ENCODE data around the gene CADM2.

Gene CADM2

DNA sequence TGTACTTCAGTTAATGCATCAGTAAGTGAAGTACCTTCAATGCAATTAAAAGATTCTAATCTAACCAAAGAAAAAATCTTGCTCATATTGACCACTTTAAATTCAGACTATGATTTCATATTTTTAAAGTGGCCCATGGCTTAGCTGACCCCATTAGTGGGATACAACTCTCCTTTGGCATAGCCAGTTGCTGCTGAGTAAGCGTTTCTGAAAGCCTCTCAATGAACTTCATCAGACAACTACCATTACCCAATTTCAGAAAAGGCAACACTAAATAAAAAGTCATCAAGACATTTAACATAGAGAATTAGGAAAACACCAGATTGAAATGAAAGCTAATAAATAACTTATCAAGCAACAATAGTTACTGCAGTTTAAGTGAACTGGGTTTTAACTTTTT lies 27.0 kb downstream of the CADM2 start:
- DNase-seq: no peak

DNA sequence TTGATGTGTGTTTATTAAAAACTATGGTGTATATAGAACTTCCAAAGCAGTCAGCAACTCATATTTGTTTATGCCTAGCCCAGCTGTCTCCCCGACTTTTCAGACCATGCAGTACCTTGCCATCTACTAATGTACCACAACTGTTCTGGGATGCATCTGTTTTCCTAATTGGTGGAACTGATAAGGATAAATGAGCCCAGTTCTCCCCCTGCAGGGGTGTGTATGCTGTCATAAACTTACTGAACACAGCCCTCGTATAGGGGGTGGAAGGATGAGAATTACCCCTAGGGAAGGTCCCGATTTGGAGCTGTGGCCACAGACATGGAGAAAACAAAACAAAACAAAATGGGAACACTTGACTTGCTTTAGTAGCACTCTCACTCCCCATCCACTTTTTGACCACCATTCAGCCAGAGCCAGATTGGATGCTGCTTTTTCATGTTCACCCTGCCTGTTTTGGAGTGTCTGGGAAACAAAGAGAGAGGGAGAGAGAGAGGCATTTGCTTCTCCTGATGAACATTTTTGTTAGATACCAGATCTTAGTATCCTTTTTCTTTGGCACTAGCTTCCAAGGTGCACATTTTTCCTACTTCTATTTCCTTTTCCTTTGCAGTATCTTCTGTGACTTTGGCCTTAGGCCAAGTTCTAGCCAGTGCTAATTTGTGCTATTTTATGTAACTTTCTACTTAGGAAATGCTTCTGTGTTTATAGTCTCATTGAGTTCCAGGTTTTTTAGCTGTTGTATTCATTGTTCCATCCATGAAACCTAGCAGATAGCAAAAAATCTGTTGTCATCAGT lies 29.1 kb downstream of the CADM2 start:
- no peak for DNase-seq

DNA sequence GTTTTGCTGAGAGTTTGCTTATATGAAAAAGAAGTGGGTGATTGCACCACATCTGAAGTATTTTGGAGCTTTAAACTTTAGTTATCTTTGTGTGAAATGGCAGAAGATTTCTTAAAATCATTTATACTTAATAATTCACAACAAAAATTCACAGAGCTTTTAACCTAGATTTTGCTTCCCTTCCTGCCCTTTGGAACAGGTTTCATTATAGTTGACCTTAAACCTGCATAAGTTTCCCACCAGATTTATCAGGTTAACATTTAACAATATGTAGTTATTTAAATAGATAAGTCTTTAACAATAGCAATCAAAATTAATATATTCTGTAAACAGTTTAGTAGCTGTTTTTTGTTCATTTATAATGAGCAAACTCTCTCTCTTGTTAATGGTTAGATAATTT lies 30.3 kb downstream of the CADM2 start:
- DNase-seq: no peak

DNA sequence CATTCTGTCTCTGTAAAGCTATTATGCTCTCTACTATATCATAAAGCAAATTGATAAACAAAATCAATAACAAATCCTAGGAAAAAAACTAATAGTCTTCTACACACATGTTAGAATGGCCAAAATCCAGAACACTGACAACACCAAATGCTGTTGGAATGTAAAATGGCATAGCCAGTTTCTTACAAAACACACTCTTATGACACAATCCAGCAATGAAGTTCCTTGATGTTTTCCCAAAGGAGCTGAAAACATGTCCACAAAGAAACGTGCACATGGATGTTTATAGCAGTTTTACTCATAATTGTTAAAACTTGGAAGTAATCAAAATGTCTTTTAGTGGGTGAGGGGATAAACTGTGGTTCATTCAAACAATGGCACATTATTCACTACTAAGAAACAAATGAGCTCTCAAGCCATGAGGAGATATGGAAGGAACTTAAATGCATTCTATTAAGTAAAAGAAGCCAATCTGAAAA lies 32.7 kb downstream of the CADM2 start:
- DNase-seq: no peak

DNA sequence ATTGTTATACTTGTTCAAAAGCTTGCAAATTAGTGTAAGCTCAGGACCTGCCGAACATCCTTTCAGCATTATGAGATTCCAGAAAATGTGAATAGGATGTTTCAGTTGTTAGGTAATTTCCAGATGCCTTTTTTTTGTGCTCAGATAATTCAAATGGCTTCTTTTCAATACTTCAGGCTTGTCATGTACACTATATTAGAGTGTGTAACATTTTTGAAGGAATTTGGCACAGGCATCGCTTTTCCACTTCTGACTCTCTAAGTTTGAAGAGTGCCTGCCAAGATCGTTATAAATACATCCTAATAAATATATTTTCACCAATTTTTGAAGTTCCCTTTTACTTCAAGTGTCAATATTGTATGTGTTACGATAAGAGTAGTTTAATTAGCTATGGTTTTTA lies 35.2 kb downstream of the CADM2 start:
- no peak for DNase-seq

DNA sequence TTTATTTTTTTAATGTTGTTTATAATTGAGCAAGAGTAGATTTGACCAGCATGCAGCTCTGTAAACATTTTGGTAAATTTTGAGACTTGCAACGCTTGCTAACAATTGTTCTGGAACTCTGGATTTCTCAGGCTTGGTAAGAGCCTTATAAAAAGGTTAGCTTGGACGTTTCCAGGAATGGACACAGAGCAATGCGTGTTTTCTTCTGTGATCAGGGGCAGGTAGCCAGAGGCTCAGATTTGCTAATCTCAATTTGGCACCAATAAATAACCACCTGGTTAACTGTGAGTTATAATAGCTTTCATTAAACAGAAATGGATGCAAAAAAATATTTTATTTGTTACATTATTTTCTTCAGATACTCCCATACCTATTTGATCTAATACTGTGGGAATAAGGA lies 39.8 kb downstream of the CADM2 start:
- no peak for DNase-seq

DNA sequence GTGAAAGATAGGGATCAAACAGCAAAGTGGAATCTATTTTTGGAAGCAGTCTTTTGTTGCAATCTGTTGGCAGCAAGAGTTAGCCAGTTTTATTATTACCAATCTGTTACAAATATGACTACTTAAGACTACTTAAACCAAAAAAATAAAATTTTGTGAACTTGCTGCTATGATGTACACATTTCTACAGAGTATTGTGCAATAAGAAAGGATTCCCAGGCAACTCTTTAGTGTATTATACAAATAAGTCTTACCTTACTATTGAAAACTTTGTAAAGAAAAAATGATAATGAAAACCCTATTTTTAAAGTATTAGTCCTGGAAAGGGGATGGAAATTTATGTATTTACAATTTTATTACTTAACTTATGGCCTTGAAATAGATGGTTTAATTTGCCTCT lies 44.7 kb downstream of the CADM2 start:
- no peak for DNase-seq

DNA sequence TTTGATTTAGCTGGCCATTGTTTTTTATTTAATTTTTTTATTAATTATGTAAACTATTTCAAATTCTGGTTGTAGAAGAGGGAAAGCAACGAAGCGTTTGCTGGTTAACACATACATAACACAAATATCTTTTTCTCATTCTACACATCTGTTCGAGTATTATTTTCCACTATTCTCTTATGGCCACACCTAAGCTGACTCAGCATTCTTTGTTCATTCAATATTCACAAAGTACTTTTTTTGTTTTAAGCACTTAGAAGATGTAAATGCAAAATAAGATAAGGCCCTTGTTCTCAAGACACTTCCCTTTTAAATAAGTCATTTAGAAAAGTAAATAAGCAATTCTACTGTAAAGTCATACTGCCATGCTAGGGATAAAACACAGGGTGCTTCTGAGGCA lies 45.4 kb downstream of the CADM2 start:
- no peak for DNase-seq

DNA sequence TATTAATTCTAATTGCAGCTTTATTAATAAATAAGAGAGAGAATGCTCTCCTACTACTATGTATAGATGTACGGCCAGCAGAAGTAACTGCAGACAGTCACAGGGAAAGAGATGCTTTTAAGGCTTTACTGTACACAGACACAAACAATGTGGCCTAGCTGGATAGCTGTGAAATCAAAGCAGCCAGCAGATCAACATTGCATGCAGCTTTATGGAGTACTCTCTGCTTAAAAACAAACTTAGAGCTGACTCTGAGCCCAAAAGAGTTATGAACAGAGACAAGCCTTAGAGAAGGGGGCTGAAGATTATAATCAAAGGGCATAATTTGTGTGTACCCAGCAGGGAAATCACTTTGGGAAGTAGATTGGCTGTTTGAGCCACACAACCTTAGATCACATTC lies 47.2 kb downstream of the CADM2 start:
- DNase-seq: no peak

DNA sequence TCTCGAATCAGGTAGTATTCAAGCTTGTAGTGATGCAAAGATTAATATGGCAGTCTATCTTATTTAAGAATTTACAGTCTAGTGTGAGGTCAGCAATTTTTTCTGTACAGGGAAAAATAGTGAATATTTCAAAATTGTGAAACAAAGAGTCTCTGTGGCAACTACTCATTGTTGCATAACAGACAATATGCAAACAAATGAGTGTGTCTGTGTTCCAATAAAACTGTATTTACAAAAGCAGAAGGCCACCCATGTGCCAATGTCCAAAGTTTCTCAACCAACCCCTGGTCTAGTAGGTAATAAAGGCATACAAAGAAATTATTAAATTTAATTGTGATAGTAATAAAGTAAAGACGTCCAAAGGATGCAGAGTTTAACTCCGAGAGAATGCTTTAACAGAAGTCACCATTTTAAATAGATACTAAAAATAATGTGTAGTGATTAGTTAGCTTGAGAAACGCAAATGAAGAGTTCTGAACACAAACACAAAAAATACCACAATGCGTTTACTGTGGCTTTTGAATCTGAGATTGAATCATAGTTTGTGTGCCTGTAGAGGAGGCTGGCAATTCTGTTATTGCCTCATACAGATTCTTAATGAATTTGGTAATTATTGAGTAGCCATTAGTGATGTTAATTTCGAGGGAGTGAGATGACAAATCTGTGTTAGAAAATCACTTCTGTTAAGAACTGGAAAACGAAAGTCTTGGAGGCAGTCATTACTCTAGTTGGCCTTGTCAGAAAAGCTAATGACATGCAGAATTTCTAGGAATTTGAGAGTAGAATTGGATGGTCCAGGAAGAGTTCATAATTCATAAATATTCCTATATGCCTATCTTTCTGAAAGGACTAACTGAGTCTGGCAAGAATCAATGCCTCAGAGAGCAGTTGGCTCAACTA lies 48.7 kb downstream of the CADM2 start:
- no peak for DNase-seq

DNA sequence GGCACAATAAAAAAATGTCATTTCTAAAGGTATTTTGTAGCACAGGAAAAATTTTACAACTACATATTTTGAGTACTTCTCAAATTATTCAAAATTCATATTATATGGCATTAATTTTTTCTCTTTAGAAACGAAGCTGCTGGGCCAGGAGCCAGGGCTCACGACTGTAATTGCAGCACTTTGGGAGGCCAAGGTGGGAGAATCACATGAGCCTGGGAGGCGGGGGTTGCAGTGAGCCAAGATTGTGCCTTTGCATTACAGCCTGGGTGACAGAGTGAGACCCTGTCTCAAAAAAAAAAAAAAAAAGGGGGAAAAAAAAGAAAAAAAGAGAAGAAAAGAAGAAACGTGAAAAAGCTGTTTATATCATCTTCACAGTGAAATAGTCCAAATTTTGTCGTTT lies 62.0 kb downstream of the CADM2 start:
- DNase-seq: no peak

DNA sequence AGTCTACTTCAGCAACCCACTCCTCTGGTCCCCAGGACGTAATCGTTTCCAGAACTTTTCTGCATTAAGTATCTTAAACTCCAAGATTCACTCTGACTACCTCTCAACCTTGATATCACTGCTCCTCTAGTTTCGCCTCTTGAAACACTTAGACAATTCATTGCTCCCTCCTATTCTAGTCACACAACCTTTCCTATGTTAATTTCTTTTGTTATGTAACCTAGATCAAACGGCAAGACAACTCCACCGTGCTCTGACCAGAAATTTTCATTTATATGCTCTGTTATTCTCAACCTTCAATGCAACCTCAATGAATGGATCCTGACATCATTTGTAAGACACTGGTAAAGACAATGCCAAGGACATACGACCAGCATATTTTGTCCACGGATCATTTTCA lies 71.3 kb downstream of the CADM2 start:
- no peak for DNase-seq

DNA sequence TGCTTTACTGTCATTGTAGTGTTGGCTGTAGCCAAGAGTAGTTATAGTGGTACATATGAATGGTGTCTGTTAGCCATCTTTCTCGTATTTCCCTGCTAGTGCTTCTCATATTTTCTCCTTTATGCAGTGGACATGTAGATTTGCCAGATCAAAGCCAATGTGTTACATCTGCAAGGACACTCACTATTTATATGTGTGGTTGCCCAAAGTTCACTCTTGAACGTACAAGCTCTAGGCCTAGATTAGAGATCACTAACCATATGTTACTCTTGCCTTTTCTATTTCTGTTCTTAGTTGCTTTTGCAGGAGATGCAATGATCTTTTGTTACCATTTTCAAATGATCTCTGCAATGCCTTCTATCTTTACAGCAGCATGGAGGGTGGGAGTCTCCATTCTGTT lies 78.4 kb downstream of the CADM2 start:
- no peak for DNase-seq

DNA sequence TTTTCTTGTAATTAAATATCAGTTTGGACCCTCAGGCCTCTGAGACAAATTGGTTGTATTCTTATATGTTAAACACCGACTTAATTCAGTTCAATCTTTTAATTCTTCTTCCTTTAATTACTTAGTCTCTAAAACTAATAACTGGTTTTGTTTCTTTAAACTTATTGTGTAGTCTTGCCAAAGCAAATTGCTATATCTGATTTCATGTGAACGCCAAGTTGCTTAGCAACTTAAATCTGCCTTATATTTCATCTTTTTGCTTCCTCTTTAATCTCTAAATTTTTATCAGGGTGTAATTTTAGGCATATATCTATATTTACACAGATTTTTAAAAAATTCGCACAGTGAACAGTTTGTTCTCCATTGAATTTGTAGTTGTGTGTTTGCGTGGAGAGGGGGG lies 82.2 kb downstream of the CADM2 start:
- no peak for DNase-seq

DNA sequence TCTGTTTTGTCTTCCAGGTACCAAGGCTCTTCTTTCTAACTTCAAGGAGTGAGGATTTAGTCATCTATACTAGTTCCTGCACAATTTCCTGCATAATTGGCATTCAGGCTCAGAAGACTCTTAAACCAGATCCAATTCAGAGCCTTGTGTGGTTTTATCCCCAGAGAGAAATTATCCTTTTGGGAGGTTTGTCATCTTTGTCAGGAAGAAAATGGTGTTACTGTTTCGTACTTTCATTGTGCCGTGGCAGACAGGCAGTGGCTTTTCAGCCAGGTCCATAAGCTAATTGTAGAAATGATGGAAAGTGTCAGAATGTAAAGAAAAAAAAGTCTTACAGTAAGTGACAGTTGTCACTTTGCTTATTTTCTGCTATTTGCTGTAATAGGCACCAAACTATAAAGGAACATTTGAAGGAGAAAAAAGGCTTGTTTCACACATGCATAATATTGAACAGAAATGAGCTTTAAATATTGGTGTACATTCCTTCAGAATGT lies 82.8 kb downstream of the CADM2 start:
- no peak for DNase-seq

DNA sequence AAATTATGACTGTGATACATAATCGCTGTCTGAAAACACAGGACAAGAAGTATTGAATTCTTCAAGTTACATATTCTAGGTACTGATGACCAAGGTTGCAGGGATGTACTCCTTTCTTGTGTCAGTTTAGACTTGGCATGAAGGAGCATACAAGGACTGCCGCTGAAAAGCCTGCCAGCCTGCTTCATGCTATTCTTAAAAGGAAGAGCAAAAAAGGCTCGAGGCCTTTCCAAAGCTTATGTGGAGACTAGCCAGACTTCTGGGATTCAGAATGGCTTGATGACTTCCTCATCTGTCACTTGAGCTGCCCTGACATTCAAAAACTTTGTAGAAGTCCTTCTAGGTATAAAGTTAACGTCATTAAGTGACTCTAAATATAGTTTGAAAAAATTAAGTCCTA lies 92.0 kb downstream of the CADM2 start:
- DNase-seq: no peak

DNA sequence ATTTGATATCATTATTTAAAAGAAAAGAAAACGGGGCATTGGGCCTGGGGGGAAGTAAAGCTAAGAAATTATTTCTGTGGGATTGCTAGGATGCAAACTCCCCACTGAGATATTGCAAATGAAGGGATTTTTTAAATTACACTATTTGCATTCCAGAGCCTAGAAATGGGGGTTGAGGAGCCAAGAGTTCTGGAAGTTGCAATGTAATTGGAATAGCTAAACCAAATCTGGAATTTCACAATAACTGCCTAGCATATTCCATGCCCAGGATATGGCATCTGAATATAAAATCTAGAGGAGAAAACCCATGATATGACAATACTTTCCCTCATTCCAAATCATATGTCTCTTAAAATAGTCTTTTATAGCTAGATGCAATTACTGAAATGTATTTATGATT lies 93.0 kb downstream of the CADM2 start:
- no peak for DNase-seq

DNA sequence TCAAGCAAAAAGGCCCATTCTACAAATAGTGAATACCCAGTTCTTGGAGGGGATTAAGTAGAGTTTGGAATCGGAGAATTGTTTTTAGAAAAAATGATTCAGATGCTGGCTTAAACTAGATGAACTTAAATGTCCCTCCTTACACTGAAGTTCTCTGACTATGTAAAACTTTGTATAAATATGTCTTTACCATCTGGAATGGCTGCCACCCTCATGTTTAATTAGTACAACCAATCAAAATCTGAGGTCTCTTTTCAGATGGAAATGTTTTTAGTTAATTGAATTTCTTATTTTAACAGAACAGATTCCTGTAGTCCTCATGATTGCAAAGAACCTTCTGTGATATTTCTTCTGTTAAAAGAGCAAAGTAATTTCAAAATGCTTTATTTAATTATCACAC lies 94.8 kb downstream of the CADM2 start:
- DNase-seq: no peak

DNA sequence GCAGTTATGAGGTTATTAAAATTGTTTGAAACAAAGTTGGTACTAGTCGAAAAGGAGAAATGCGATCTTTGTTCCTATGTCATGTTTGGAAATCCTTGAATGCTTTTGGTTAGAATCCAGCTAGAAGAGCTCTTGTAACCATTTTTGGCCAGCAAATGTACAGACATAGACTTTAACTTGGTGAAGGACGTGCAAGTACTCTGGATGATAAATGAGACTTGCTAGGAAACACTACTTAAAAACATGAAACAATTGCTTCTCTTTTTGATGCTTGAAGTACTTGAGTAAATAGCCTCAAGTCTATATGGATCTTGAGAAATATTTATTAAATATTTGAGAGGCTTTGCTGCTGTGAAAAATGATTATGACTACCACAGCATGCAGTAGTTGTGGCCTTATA lies 95.8 kb downstream of the CADM2 start:
- DNase-seq: no peak

DNA sequence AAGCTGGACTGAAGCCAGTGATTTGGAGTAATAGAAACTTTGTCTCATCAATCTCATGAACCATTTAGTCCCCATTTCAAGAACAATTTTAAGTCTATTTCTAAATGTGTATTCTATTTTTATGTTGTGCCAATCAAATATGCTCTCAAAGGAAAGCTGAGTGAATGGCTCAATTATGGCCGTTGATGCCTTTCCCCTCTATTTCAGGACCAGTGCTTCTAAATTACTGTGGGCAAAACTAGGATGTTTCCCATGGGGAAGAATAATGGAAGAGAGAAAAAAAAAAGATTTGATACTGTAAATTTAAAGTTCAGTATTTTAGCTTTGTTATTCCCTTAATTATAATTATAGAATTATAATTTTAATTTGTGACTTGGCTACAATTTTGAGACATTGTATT lies 110.1 kb downstream of the CADM2 start:
- no peak for DNase-seq

DNA sequence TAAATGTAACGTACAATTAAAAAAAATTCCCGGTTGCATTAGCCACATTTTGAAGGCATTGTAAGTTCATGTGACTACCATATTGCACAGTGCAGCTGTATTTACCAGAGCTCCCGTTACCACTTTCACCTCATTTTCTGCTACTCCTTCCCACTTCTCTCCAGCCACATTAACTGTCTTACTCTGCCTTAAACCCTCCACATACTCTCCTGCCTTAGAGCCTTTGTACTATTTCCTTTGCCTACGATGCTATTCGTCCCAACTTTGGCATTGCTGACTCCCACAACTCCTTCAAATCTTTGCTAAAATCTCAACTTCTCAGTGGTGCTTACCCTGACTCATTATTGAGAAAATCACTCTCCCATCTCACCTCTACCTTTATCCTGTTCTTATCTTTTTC lies 115.2 kb downstream of the CADM2 start:
- DNase-seq: no peak

DNA sequence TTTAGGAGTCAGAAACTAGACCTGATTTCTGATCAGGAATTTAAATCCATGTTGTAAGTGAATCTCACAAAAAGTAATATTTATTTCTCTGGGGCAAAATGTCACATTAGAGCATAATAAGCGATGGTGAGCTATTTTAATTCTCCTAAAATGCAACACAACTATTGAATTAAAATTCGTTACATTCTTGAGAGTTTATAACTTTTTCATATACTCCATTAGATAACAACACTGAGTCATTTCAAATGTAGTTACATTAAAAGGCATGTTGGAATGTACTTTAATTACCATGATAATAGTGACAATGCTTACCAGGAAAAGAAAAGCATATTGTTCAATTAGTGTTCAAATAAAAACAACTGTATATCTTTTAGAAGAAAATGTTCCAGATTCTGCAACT lies 116.9 kb downstream of the CADM2 start:
- no peak for DNase-seq

DNA sequence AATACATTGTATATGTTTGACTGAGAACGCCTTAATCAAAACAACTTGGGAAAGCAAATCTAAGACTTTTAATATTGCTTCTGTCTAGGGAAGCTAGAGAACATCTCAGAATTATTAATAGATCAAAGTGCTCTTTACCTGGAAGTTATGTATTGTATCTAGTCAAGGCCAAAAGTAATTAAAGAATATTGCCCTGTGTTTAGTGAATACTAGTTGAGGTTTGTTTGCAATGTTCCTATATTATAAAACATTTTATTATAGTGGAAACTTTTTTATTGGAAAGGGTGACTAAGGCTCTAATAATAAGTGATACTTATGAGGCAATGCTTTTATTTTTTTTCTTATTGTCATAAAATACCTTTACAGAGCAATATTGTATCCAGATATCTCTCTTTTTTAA lies 118.2 kb downstream of the CADM2 start:
- no peak for DNase-seq
